SU-DHL-6 (cell line): ENCODE data around the gene ZNF814.
"Not testable (repeated sequence)": the region's sequence is repeated elsewhere in the genome, so short reads cannot be mapped to it uniquely, and the experiment has no call there.

Experiments
- H2AFZ ChIP-seq: fragments of 200-600 bp; sonication (generic); 2 replicates; pipeline ENCODE4 v1.6.1; 2014; ENCODE audit warnings: low read depth, mild to moderate bottlenecking, moderate library complexity, mixed read lengths, antibody characterized with exemption, low read length; ENCODE audit not compliant: severe bottlenecking
- H3F3A ChIP-seq: fragments of 200-600 bp; shearing (Covaris generic); 2 replicates; pipeline ENCODE4 v1.6.0; 2016; ENCODE audit warnings: antibody characterized with exemption, mild to moderate bottlenecking; ENCODE audit not compliant: insufficient read depth
- H3K27ac ChIP-seq: fragments of 200-600 bp; sonication (generic); 2 replicates; pipeline ENCODE4 v1.5.1; 2016; ENCODE audit warnings: low read depth, mild to moderate bottlenecking, low read length, moderate library complexity, mixed read lengths
- H3K27me3 ChIP-seq: fragments of 200-600 bp; sonication (generic), shearing (Covaris generic); 2 replicates; pipeline ENCODE4 v1.6.0; 2014; ENCODE audit warnings: mild to moderate bottlenecking, low read length
- H3K36me3 ChIP-seq: fragments of 200-600 bp; sonication (generic); 2 replicates; pipeline ENCODE4 v1.6.1; 2014; ENCODE audit warnings: mild to moderate bottlenecking, low read length, mixed read lengths
- H3K4me2 ChIP-seq: fragments of 300-600, 200-600 bp; shearing (Covaris generic), sonication (generic); 2 replicates; pipeline ENCODE4 v1.6.0; 2014; ENCODE audit warnings: low read length, low read depth, mild to moderate bottlenecking; ENCODE audit not compliant: poor library complexity, severe bottlenecking
- H3K4me3 ChIP-seq: fragments of 200-600 bp; sonication (generic); 2 replicates; pipeline ENCODE4 v1.5.1; 2014; ENCODE audit warnings: antibody characterized with exemption, low read length, mild to moderate bottlenecking, mixed read lengths; ENCODE audit not compliant: insufficient read depth, poor library complexity, severe bottlenecking
- H3K79me2 ChIP-seq: fragments of 200-600 bp; sonication (generic); 2 replicates; pipeline ENCODE4 v1.6.1; 2014; ENCODE audit warnings: mild to moderate bottlenecking, low read length, moderate library complexity; ENCODE audit not compliant: insufficient read depth
- H3K9ac ChIP-seq: fragments of 200-600 bp; sonication (generic); 2 replicates; pipeline ENCODE4 v1.7.0; 2014; ENCODE audit warnings: mild to moderate bottlenecking, low read length
- H3K9me2 ChIP-seq: fragments of 200-600 bp; sonication (generic); replicated peaks from 2 replicates; pipeline ENCODE4 v1.6.1; 2014; ENCODE audit warnings: low read length; ENCODE audit not compliant: insufficient read depth
- H3K9me3 ChIP-seq: fragments of 200-600 bp; sonication (generic); 2 replicates; pipeline ENCODE4 v1.6.1; 2014; ENCODE audit warnings: low read length, mixed read lengths; ENCODE audit not compliant: insufficient read depth
- H4K20me1 ChIP-seq: fragments of 200-600 bp; sonication (generic); 2 replicates; pipeline ENCODE4 v1.6.1; 2014; ENCODE audit warnings: low read depth, mild to moderate bottlenecking, antibody characterized with exemption, low read length, moderate library complexity, mixed read lengths
- EZH2phosphoT487 ChIP-seq: fragments of 200-600 bp; sonication (generic), shearing (Covaris generic); conservative IDR thresholded peaks from 2 replicates; pipeline ENCODE4 v1.6.1; 2018; ENCODE audit warnings: mild to moderate bottlenecking, antibody characterized with exemption, low read length, moderate library complexity, mixed read lengths
- TF ChIP-seq, protein P1 (sequence below): fragments of 200-600 bp; sonication (generic); IDR thresholded peaks from one replicate; pipeline ENCODE4 v1.5.1; 2017; ENCODE audit warnings: antibody characterized with exemption, mild to moderate bottlenecking, low read length, moderate library complexity; ENCODE audit not compliant: insufficient read depth, poor library complexity, severe bottlenecking

Gene ZNF814

DNA sequence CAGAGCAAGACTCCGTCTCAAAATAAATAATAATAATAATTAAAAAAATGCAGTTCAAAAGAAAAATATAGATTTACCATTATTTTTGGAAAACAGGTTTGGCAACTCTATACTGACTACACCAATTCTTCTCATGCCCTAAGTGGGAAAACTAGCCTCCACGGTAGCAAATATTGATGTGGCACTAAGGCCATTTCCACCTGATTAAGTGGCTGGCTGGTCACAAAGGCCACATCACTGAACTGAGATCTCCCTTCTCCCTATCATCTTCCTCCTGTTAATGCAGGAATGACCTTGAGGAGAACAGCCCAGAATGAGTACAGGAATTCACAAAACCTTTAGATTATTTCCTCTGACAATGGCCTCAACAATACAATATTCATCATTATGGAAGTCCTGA lies 18.6 kb downstream of the ZNF814 start:
- Histone ChIP-seq H3K4me3 (no peak overlapping the region), H3K9ac (no peak overlapping the region), H3F3A (0 out of 2 replicates have a peak, but pooled peaks cover 13% of the 10 kb centered on the region), H4K20me1 (no peaks in the 10 kb centered on the region), H3K27ac (no peak overlapping the region), H3K4me2 (no peak overlapping the region), H2AFZ (no peak overlapping the region), H3K36me3 (peaks cover 24% of the 10 kb centered on the region), H3K9me2 (no peaks in the 10 kb centered on the region), H3K9me3 (peaks cover 7% of the 10 kb centered on the region; the same call in 1 of the 2 replicates), H3K27me3 (no peaks in the 10 kb centered on the region), H3K79me2 (0 out of 2 replicates have a peak, but pooled peaks cover 5% of the 10 kb centered on the region)
- TF ChIP-seq, protein P1, sequence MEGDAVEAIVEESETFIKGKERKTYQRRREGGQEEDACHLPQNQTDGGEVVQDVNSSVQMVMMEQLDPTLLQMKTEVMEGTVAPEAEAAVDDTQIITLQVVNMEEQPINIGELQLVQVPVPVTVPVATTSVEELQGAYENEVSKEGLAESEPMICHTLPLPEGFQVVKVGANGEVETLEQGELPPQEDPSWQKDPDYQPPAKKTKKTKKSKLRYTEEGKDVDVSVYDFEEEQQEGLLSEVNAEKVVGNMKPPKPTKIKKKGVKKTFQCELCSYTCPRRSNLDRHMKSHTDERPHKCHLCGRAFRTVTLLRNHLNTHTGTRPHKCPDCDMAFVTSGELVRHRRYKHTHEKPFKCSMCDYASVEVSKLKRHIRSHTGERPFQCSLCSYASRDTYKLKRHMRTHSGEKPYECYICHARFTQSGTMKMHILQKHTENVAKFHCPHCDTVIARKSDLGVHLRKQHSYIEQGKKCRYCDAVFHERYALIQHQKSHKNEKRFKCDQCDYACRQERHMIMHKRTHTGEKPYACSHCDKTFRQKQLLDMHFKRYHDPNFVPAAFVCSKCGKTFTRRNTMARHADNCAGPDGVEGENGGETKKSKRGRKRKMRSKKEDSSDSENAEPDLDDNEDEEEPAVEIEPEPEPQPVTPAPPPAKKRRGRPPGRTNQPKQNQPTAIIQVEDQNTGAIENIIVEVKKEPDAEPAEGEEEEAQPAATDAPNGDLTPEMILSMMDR, result no peak
- TF ChIP-seq EZH2phosphoT487, result no peak

DNA sequence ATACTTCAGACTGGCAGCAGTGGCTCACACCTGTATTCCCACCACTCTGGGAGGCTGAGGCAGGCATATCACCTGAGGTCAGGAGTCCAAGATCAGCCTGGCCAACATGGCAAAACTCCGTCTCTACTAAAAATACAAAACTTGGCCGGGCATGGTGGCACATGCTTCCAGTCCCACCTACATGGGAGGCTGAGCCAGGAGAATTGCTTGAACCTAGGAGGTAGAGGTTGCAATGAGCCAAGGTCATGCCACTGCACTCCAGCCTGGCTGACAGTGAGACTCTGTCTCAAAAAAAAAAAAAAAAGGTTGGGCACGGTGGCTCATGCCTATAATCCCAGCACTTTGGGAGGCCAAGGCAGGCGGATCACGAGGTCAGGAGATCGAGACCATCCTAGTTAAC lies 19.2 kb downstream of the ZNF814 start:
- H3K9me3 ChIP-seq, H3K4me2 ChIP-seq, H2AFZ ChIP-seq, H3K9ac ChIP-seq, H3K27ac ChIP-seq, H3K9me2 ChIP-seq, H4K20me1 ChIP-seq, H3K27me3 ChIP-seq, H3K79me2 ChIP-seq, H3K4me3 ChIP-seq: not testable (repeated sequence)
- H3K36me3 ChIP-seq, result peaks cover 27% of the 10 kb centered on the region
- peaks cover 17% of the 10 kb centered on the region; the same call in 1 of the 2 replicates for H3F3A ChIP-seq

DNA sequence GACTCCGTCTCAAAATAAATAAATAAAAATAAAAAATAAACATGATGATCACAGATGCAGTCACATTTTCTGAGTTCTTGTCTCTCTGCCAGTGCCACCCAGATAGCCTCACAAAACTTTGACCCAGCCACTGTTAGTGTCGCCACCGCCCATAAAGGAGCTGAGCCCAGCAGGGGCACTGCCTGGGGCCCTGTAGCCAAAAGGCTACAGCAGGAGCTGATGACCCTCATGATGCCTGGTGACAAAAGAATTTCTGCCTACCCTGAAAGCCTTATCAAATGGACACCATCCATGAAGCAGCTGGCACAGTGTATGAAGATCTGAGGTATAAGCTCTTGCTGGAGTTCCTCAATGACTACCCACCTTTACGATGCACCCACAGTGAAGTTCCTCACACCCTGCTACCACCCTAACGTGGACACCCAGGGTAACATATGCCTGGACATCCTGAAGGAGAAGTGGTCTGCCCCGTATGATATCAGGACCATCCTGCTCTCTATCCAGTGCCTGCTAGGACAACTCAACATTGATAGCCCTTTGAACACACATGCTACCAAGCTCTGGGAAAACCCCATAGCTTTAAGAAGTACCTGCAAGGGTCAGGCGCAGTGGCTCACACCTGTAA lies 20.9 kb downstream of the ZNF814 start:
- H3F3A ChIP-seq, result peaks cover 17% of the 10 kb centered on the region; the same call in 1 of the 2 replicates
- no peaks in the 10 kb centered on the region for H3K9me3 ChIP-seq
- no peak for TF ChIP-seq EZH2phosphoT487
- TF ChIP-seq, protein P1, result no peak

GRCh38 chr19:57862351-57862750 lies 26.5 kb downstream of the ZNF814 start:
- H3F3A ChIP-seq, H3K9me2 ChIP-seq, H3K9ac ChIP-seq, H3K27me3 ChIP-seq, H3K4me2 ChIP-seq, H3K4me3 ChIP-seq, H2AFZ ChIP-seq, H3K9me3 ChIP-seq, H3K79me2 ChIP-seq, H4K20me1 ChIP-seq, H3K27ac ChIP-seq: not testable (repeated sequence)
- H3K36me3 ChIP-seq, result peaks cover 13% of the 10 kb centered on the region; the same call in 1 of the 2 replicates

More for the DNA sequence above, 20.9 kb downstream of the ZNF814 start:
- Histone ChIP-seq H2AFZ (no peak overlapping the region), H3K27ac (no peak overlapping the region), H3K79me2 (0 out of 2 replicates have a peak, but pooled peaks cover 5% of the 10 kb centered on the region), H3K9me2 (no peaks in the 10 kb centered on the region), H3K4me3 (no peak overlapping the region), H3K36me3 (peaks cover 15% of the 10 kb centered on the region; the same call in 1 of the 2 replicates), H3K9ac (no peak overlapping the region), H4K20me1 (no peaks in the 10 kb centered on the region), H3K4me2 (no peak overlapping the region), H3K27me3 (no peaks in the 10 kb centered on the region)

GRCh38 chr19:57854117-57854516 lies 34.7 kb downstream of the ZNF814 start:
- H3K4me3 ChIP-seq, H3K4me2 ChIP-seq, H3F3A ChIP-seq, H4K20me1 ChIP-seq, H3K9ac ChIP-seq, H3K9me3 ChIP-seq, H2AFZ ChIP-seq, H3K36me3 ChIP-seq, H3K27me3 ChIP-seq, H3K27ac ChIP-seq, H3K9me2 ChIP-seq: not testable (repeated sequence)
- H3K79me2 ChIP-seq, result peaks cover 27% of the 10 kb centered on the region

DNA sequence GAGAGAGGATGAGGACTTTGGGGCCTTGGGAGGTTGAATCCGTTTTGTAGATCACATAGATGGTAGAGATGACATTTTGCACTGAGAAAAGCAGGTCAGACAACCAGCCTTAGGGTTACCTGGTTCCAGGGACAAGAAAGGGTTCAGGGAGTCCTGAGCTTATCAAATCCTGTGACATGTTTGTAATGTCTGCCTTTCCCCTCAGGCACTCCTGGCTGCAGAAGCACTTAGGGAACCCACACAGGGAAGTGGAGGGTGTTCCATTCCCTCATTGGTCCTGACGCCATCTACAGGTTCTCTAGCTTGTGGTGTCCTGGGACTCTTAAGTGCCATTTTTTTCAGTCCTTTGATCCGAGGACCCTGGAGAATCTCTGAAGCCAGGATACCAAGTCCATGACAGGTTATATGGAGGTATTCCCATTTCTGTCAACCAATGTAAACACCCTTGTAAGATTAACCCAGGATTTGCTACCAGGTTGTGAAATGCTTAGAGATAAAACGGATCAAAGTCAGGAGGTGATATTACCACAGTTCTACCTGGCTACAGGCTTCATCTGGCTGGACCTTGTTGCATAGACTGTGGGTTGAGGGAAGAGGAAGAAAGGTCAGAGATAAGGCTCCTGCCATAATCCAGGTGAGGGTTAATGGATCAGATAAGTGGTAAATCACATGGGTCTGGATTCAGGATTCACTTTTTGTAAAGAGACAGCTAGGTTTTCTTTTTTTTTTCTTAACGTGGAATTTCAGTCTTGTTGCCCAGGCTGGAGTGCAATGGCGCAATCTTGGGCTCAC lies 36.8 kb downstream of the ZNF814 start:
- H3K9me2 ChIP-seq, H3K9me3 ChIP-seq, H3K9ac ChIP-seq, H3F3A ChIP-seq, H4K20me1 ChIP-seq, H2AFZ ChIP-seq, H3K36me3 ChIP-seq, H3K27ac ChIP-seq, H3K27me3 ChIP-seq, H3K4me3 ChIP-seq: not testable (repeated sequence)
- Histone ChIP-seq H3K4me2 (peak overlapping the region; percentile 54), H3K79me2 (peaks cover 24% of the 10 kb centered on the region)
